Chondrocyte (in vitro differentiated cells): Measurements from ENCODE around the gene TSC22D4. TPM values are rescaled to one million over a fixed set of nuclear protein-coding genes. Genes with fewer than 3 reads are reported as not detected.

ENCODE experiments used
- DNase-seq: peaks from one replicate; pipeline ENCODE4 v3.0.0; 2021; ENCODE audit warnings: mixed read lengths, low spot score
- H3K27ac Mint-ChIP-seq: one replicate; pipeline ENCODE4 v1.8.0; 2021; ENCODE audit warnings: mild to moderate bottlenecking, moderate library complexity, mixed read lengths; ENCODE audit not compliant: unreplicated experiment
- H3K27me3 Mint-ChIP-seq: 2 replicates; pipeline ENCODE4 v1.8.0; 2021; ENCODE audit warnings: low read depth, mixed read lengths
- H3K36me3 Mint-ChIP-seq: 2 replicates; pipeline ENCODE4 v1.8.0; 2021; ENCODE audit warnings: low read depth, mixed read lengths
- H3K4me1 Mint-ChIP-seq: 2 replicates; pipeline ENCODE4 v1.8.0; 2021; ENCODE audit warnings: low read depth, mild to moderate bottlenecking, mixed read lengths
- H3K4me3 Mint-ChIP-seq: one replicate; pipeline ENCODE4 v1.8.0; 2021; ENCODE audit warnings: mild to moderate bottlenecking, moderate library complexity, mixed read lengths; ENCODE audit not compliant: unreplicated experiment
- H3K9me3 Mint-ChIP-seq: 2 replicates; pipeline ENCODE4 v1.8.0; 2021; ENCODE audit warnings: low read depth, mixed read lengths
- total RNA-seq: library from RNA; stranded (reverse); gene quantifications from 3 replicates; pipeline ENCODE4 v1.2.1, GENCODE V29; 2021
- TF ChIP-seq, protein P1 (sequence below): fragments of 200-600 bp; sonication (generic); IDR thresholded peaks from 2 replicates; pipeline ENCODE4 v1.5.0; 2021; ENCODE audit warnings: antibody characterized with exemption, mild to moderate bottlenecking, moderate library complexity

Gene TSC22D4
- total RNA-seq, 1 donor from 2014 or later, result 33.0 TPM

DNA sequence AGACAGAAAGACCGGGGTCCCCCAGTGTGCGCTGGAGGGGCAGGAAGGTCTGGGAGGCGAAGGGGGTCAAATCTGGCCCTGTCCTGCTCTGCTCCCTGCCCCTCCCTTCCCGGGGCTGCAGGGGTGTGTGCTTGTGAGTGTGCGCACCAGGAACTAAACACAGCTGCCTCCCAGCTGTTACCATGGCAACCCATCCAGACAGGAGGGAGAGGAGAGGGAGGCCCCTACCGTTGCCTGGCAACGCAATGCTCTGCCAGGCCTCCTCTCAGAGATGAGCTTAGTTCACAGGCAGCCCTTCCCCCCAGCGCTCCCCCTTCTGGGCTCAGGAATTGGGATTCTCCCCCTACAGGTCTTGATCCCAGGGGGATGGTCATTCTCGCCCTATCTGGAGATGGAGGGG, 10.8 kb upstream of the TSC22D4 start:
- H3K4me1 Mint-ChIP-seq, result peaks cover under 1% of the 10 kb centered on the region
- H3K27ac Mint-ChIP-seq, result no peak overlapping the region
- H3K36me3 Mint-ChIP-seq, result no peaks in the 10 kb centered on the region
- peaks cover 1% of the 10 kb centered on the region for H3K27me3 Mint-ChIP-seq
- no peaks in the 10 kb centered on the region for H3K9me3 Mint-ChIP-seq
- DNase-seq, result no peak
- TF ChIP-seq, protein P1, sequence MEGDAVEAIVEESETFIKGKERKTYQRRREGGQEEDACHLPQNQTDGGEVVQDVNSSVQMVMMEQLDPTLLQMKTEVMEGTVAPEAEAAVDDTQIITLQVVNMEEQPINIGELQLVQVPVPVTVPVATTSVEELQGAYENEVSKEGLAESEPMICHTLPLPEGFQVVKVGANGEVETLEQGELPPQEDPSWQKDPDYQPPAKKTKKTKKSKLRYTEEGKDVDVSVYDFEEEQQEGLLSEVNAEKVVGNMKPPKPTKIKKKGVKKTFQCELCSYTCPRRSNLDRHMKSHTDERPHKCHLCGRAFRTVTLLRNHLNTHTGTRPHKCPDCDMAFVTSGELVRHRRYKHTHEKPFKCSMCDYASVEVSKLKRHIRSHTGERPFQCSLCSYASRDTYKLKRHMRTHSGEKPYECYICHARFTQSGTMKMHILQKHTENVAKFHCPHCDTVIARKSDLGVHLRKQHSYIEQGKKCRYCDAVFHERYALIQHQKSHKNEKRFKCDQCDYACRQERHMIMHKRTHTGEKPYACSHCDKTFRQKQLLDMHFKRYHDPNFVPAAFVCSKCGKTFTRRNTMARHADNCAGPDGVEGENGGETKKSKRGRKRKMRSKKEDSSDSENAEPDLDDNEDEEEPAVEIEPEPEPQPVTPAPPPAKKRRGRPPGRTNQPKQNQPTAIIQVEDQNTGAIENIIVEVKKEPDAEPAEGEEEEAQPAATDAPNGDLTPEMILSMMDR, result no peak
- H3K4me3 Mint-ChIP-seq, result no peak overlapping the region

DNA sequence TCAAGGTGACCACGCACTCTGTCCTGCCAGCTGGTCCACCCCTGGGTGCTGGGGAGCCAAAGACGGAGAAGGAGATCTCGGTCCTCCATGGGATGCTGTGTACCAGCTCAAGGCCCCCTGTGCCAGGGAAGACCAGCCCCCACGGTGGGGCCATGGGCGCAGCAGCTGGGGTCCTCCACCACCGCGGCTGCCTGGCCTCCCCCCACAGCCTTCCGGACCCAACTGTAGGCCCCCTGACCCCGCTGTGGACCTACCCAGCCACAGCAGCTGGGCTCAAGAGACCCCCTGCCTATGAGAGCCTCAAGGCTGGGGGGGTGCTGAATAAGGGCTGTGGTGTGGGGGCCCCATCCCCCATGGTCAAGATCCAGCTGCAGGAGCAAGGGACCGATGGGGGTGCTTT, 10.1 kb upstream of the TSC22D4 start:
- H3K36me3 Mint-ChIP-seq, result no peaks in the 10 kb centered on the region
- H3K27me3 Mint-ChIP-seq, result peaks cover 1% of the 10 kb centered on the region
- H3K4me3 Mint-ChIP-seq, result no peak overlapping the region
- H3K9me3 Mint-ChIP-seq, result no peaks in the 10 kb centered on the region
- DNase-seq, result no peak
- H3K27ac Mint-ChIP-seq, result no peak overlapping the region
- H3K4me1 Mint-ChIP-seq, result peaks cover 5% of the 10 kb centered on the region
- TF ChIP-seq, protein P1, result no peak

DNA sequence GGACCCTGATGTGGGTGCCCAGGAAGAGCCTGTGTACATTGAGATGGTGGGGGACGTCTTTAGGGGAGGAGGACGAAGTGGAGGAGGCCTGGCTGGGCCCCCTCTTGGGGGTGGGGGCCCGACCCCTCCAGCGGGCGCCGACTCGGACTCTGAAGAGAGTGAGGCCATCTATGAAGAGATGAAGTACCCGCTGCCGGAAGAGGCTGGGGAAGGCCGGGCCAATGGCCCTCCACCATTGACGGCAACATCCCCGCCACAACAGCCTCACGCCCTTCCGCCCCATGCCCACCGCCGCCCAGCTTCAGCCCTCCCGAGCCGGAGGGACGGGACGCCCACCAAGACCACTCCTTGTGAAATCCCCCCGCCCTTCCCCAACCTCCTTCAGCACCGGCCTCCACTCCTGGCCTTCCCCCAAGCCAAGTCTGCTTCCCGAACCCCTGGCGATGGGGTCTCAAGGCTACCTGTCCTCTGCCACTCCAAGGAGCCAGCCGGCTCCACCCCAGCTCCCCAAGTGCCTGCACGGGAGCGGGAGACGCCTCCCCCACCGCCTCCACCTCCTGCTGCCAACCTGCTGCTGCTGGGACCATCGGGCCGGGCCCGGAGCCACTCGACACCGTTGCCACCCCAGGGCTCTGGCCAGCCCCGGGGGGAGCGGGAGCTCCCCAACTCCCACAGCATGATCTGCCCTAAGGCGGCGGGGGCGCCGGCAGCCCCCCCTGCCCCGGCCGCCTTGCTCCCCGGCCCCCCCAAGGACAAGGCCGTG, 9.5 kb upstream of the TSC22D4 start:
- Mint-ChIP-seq H3K9me3 (no peaks in the 10 kb centered on the region), H3K27ac (no peak overlapping the region), H3K36me3 (no peaks in the 10 kb centered on the region), H3K4me3 (no peak overlapping the region), H3K27me3 (peaks cover 1% of the 10 kb centered on the region), H3K4me1 (peaks cover 7% of the 10 kb centered on the region)
- no peak for DNase-seq
- TF ChIP-seq, protein P1, result no peak

DNA sequence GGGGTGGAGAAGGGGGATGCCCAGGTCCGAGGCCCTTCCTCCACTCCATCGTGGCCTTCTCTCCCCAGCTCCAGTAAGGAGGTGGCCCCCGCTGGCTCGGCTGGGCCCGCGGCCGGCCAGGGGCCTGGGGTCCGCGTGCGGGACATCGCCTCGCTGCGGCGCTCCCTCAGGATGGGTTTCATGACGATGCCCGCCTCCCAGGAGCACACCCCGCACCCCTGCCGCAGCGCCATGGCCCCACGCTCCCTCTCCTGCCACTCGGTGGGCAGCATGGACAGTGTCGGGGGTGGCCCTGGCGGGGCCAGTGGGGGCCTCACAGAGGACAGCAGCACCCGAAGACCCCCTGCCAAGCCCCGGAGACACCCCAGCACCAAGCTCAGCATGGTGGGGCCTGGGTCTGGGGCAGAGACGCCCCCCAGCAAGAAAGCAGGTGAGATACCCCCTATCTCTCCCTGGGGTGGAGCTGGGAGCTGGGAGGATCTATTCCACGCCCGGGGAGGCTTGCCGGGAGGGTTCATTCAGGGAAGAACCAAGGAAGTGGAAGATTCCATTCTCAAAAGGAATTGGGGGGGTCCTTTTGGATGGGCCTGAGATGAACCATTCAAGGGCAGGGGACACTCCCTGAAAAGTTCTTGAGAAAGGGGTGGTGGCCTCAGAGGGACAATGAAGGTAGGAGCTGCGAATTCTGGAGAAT, 7.9 kb upstream of the TSC22D4 start:
- TF ChIP-seq, protein P1, result no peak
- Mint-ChIP-seq H3K27me3 (no peaks in the 10 kb centered on the region), H3K4me3 (no peak overlapping the region), H3K9me3 (no peaks in the 10 kb centered on the region), H3K27ac (no peak overlapping the region), H3K4me1 (peaks cover 10% of the 10 kb centered on the region), H3K36me3 (no peaks in the 10 kb centered on the region)
- DNase-seq, result no peak

DNA sequence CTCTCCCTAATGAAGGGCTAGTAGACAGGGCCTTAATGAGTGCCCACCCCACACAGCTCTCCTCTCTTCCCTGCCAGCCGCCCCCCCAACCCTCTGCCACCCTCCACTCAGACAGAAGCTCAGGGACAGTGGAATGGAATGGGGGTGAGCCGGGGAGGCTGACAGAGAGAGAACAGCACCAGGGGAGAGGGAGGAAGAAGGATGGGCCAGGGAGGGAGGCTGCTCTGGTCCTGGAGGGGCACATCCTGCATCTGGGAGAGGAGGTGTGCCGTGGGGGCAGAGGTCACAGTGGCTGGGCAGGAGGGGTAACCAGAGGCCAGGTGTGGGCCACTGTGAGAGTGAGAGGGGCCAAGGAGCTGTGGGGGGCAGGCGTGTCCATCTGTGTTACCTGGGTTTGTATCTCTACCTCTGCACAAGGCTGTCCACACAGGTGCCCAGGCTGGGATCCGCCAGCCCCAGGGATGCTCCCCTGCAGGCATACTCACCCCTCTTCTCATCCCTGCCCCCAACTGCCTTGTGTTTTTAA, 7.2 kb upstream of the TSC22D4 start:
- no peak overlapping the region for H3K4me3 Mint-ChIP-seq
- H3K4me1 Mint-ChIP-seq, result peaks cover 10% of the 10 kb centered on the region
- H3K27ac Mint-ChIP-seq, result no peak overlapping the region
- no peaks in the 10 kb centered on the region for H3K36me3 Mint-ChIP-seq
- no peaks in the 10 kb centered on the region for H3K9me3 Mint-ChIP-seq
- TF ChIP-seq, protein P1, result no peak
- no peak for DNase-seq
- no peaks in the 10 kb centered on the region for H3K27me3 Mint-ChIP-seq
